K562 (cell line): Measurements from ENCODE around the gene CHCHD1.

ENCODE experiments used
- ETV6 ChIP-seq, 3 experiments: fragments of 150-350 bp in 1 of 3; sonication (generic) in 1 of 3; formaldehyde crosslinking in 1 of 3; IDR thresholded peaks; 2 replicates each; pipeline versions ENCODE4 v1.6.1 to v1.8.0; 2014 to 2022; ENCODE audit warnings: borderline replicate concordance in 2 of 3, low read depth in 2 of 3, antibody characterized with exemption in 1 of 3, low read length in 1 of 3, mild to moderate bottlenecking in 1 of 3, missing genetic modification reagents in 1 of 3
- GATA2 ChIP-seq: sonication (generic); formaldehyde crosslinking; IDR thresholded peaks from 2 replicates; pipeline ENCODE4 v1.4.0; 2020; ENCODE audit warnings: mild to moderate bottlenecking, missing genetic modification reagents
- RFX5 ChIP-seq: IDR thresholded peaks from 2 replicates; pipeline ENCODE4 v1.6.1; 2011; ENCODE audit warnings: low read depth, mild to moderate bottlenecking, improper control_type of control experiment, low read length
- SPI1 ChIP-seq: IDR thresholded peaks from 2 replicates; pipeline ENCODE4 v1.6.1; 2011; ENCODE audit warnings: low read depth, low read length, control low read depth, borderline replicate concordance
- STAT5B ChIP-seq: fragments of 250-450 bp; sonication (Bioruptor Pico); IDR thresholded peaks from 2 replicates; pipeline ENCODE4 v1.8.0; 2021; ENCODE audit warnings: mild to moderate bottlenecking, inconsistent platforms
- ZNF263 ChIP-seq: sonication (generic); formaldehyde crosslinking; IDR thresholded peaks from 2 replicates; pipeline ENCODE4 v1.8.0; 2022; ENCODE audit warnings: mild to moderate bottlenecking, missing genetic modification reagents, borderline replicate concordance
- TF ChIP-seq, protein P1 (sequence below), 3 experiments: IDR thresholded peaks in 2 of 3; conservative IDR thresholded peaks in 1 of 3; 2 replicates each; pipeline ENCODE4 v1.5.1; 2011 to 2012; ENCODE audit warnings: low read length in 3 of 3, mild to moderate bottlenecking in 3 of 3, control low read depth in 2 of 3, improper control_type of control experiment in 1 of 3, inconsistent platforms in 1 of 3, low read depth in 1 of 3, mixed read lengths in 1 of 3, moderate library complexity in 1 of 3; ENCODE audit not compliant: insufficient read depth in 2 of 3
- TF ChIP-seq, protein P2 (sequence below), 2 experiments: fragments of 450-650 bp in 1 of 2; sonication (generic) in 1 of 2; formaldehyde crosslinking in 1 of 2; IDR thresholded peaks in 1 of 2; conservative IDR thresholded peaks in 1 of 2; 2 replicates each; pipeline versions ENCODE4 v1.6.1 to v1.8.1; 2016 to 2023; ENCODE audit warnings: mild to moderate bottlenecking in 2 of 2, moderate library complexity in 2 of 2, inconsistent platforms in 1 of 2, missing genetic modification reagents in 1 of 2

DNA sequence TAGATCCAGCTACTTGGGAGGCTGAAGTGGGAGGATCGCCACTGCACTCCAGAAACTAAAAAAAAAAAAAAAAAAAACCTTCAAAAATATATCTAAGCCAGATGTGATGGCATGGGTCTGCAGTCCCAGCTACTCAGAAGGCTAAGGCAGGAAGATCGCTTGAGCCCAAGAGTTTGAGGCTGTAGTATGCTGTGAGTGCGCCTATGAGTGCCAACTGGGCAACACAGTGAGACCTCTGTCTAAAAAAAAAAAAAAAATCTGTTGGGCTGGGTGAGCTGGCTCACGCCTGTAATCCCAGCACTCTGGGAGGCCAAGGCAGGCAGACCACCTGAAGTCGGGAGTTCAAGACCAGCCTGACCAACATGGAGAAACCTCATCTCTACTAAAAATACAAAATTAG lies 2.8 kb upstream of the CHCHD1 start:
- no peak for TF ChIP-seq ZNF263
- no peak for TF ChIP-seq GATA2 (CRISPR knock-in tag)
- no peak for TF ChIP-seq RFX5
- no peak for TF ChIP-seq ETV6 (IDR thresholded peaks at IDR 0.05; ENCODE audit: borderline replicate concordance in 1 of 2, low read depth in 2 of 2, low read length in 1 of 2)
- TF ChIP-seq ETV6 (CRISPR knock-in tag; IDR thresholded peaks at IDR 0.05; ENCODE audit: borderline replicate concordance): no peak
- no peak for TF ChIP-seq SPI1
- TF ChIP-seq, protein P1, sequence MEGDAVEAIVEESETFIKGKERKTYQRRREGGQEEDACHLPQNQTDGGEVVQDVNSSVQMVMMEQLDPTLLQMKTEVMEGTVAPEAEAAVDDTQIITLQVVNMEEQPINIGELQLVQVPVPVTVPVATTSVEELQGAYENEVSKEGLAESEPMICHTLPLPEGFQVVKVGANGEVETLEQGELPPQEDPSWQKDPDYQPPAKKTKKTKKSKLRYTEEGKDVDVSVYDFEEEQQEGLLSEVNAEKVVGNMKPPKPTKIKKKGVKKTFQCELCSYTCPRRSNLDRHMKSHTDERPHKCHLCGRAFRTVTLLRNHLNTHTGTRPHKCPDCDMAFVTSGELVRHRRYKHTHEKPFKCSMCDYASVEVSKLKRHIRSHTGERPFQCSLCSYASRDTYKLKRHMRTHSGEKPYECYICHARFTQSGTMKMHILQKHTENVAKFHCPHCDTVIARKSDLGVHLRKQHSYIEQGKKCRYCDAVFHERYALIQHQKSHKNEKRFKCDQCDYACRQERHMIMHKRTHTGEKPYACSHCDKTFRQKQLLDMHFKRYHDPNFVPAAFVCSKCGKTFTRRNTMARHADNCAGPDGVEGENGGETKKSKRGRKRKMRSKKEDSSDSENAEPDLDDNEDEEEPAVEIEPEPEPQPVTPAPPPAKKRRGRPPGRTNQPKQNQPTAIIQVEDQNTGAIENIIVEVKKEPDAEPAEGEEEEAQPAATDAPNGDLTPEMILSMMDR (IDR thresholded peaks at IDR 0.05 in 2 of 3, conservative IDR thresholded peaks at IDR 0.05 in 1 of 3; ENCODE audit: insufficient read depth in 2 of 3, low read depth in 1 of 3, low read length in 3 of 3): no peak
- no peak for TF ChIP-seq STAT5B
- TF ChIP-seq, protein P2, sequence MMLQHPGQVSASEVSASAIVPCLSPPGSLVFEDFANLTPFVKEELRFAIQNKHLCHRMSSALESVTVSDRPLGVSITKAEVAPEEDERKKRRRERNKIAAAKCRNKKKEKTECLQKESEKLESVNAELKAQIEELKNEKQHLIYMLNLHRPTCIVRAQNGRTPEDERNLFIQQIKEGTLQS (IDR thresholded peaks at IDR 0.05): no peak
- TF ChIP-seq, protein P2 (CRISPR knock-in tag; conservative IDR thresholded peaks at IDR 0.05): no peak
